HepG2 (cell line): ENCODE measurements around the gene ADPRS.

Source experiments
- ATF7 ChIP-seq, 2 experiments: fragments of 450-650 bp in 1 of 2; sonication (generic) in 1 of 2; formaldehyde crosslinking in 1 of 2; IDR thresholded peaks; 2 replicates each; pipeline versions ENCODE4 v1.4.0 to v1.6.1; 2016 to 2020; ENCODE audit warnings: antibody characterized with exemption in 1 of 2, mild to moderate bottlenecking in 1 of 2, missing genetic modification reagents in 1 of 2
- PCBP1 ChIP-seq: fragments of 200-400 bp; formaldehyde crosslinking; IDR thresholded peaks from 2 replicates; pipeline ENCODE4 v1.6.1; 2017; ENCODE audit warnings: mild to moderate bottlenecking, low read depth, low read length, borderline replicate concordance
- PHB2 ChIP-seq: fragments of 450-650 bp; IDR thresholded peaks from 2 replicates; pipeline ENCODE4 v1.6.1; 2018; ENCODE audit not compliant: partially characterized antibody
- POLR2A ChIP-seq, 2 experiments: IDR thresholded peaks; 2 replicates each; pipeline ENCODE4 v1.6.1; 2011; ENCODE audit warnings: low read depth in 2 of 2, low read length in 2 of 2, mild to moderate bottlenecking in 1 of 2, moderate library complexity in 1 of 2; ENCODE audit not compliant: insufficient read depth in 1 of 2
- REPIN1 ChIP-seq: sonication (generic); formaldehyde crosslinking; IDR thresholded peaks from 2 replicates; pipeline ENCODE4 v1.8.0; 2022; ENCODE audit warnings: missing genetic modification reagents, low read depth, mild to moderate bottlenecking, borderline replicate concordance
- SIN3A ChIP-seq: IDR thresholded peaks from 2 replicates; pipeline ENCODE4 v1.6.1; 2011; ENCODE audit warnings: low read depth, mild to moderate bottlenecking, control low read depth, low read length, borderline replicate concordance
- ZFP37 ChIP-seq: sonication (generic); formaldehyde crosslinking; IDR thresholded peaks from 2 replicates; pipeline ENCODE4 v1.4.0; 2020; ENCODE audit warnings: missing genetic modification reagents, borderline replicate concordance
- ZNF225 ChIP-seq: sonication (generic); formaldehyde crosslinking; IDR thresholded peaks from 2 replicates; pipeline ENCODE4 v1.4.0; 2020; ENCODE audit warnings: mild to moderate bottlenecking, missing genetic modification reagents
- ZNF619 ChIP-seq: sonication (generic); formaldehyde crosslinking; IDR thresholded peaks from 2 replicates; pipeline ENCODE4 v1.4.0; 2020; ENCODE audit warnings: mild to moderate bottlenecking, missing genetic modification reagents
- ZNF709 ChIP-seq: sonication (generic); formaldehyde crosslinking; IDR thresholded peaks from 2 replicates; pipeline ENCODE4 v1.5.0; 2020; ENCODE audit warnings: mild to moderate bottlenecking, missing genetic modification reagents
- TF ChIP-seq, protein P1 (sequence below): sonication (generic); formaldehyde crosslinking; IDR thresholded peaks from 2 replicates; pipeline ENCODE4 v1.5.0; 2020; ENCODE audit warnings: mild to moderate bottlenecking, missing genetic modification reagents, moderate library complexity
- TF ChIP-seq, protein P2 (sequence below), 2 experiments: IDR thresholded peaks; 2 replicates each; pipeline ENCODE4 v1.6.1; 2011 to 2012; ENCODE audit warnings: low read length in 2 of 2, borderline replicate concordance in 1 of 2, low read depth in 1 of 2, mild to moderate bottlenecking in 1 of 2, moderate library complexity in 1 of 2
- TF ChIP-seq, protein P3 (sequence below): sonication (generic); formaldehyde crosslinking; IDR thresholded peaks from 2 replicates; pipeline ENCODE4 v1.4.0; 2020; ENCODE audit warnings: missing genetic modification reagents
- TF ChIP-seq, protein P4 (sequence below): sonication (generic); formaldehyde crosslinking; IDR thresholded peaks from 2 replicates; pipeline ENCODE4 v1.8.0; 2022; ENCODE audit warnings: mild to moderate bottlenecking, missing genetic modification reagents, borderline replicate concordance

DNA sequence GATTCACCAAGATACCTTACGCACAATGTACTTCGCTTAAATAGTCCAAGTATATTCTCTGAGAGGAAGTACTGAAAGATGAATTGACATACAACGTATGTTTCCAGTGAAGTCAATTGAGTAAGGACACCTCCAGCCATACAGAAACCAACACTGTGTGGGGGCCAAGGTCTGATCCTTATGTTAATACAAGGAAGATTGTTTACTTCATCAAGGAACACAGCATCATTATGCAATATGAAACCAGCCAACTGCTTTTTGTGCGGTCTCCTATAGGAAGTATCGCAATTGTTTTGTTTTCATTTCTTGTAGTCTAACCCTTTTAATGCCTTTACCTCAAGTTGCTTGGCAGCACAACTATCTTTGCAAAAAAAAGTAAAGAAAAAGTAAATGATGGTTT, 33.0 kb upstream of the ADPRS start:
- TF ChIP-seq SIN3A (no peak), ZFP37 (CRISPR knock-in tag) (no peak), PHB2 (no peak), POLR2A (IDR thresholded peaks at IDR 0.05; ENCODE audit: insufficient read depth in 1 of 2, low read depth in 2 of 2, low read length in 2 of 2) (no peak), ZNF619 (no peak), ZNF709 (CRISPR knock-in tag) (no peak), ATF7 (IDR thresholded peaks at IDR 0.05) (no peak), ATF7 (CRISPR knock-in tag; IDR thresholded peaks at IDR 0.05) (no peak), PCBP1 (no peak), ZNF225 (CRISPR knock-in tag) (no peak), REPIN1 (CRISPR knock-in tag) (no peak)
- TF ChIP-seq, protein P1, sequence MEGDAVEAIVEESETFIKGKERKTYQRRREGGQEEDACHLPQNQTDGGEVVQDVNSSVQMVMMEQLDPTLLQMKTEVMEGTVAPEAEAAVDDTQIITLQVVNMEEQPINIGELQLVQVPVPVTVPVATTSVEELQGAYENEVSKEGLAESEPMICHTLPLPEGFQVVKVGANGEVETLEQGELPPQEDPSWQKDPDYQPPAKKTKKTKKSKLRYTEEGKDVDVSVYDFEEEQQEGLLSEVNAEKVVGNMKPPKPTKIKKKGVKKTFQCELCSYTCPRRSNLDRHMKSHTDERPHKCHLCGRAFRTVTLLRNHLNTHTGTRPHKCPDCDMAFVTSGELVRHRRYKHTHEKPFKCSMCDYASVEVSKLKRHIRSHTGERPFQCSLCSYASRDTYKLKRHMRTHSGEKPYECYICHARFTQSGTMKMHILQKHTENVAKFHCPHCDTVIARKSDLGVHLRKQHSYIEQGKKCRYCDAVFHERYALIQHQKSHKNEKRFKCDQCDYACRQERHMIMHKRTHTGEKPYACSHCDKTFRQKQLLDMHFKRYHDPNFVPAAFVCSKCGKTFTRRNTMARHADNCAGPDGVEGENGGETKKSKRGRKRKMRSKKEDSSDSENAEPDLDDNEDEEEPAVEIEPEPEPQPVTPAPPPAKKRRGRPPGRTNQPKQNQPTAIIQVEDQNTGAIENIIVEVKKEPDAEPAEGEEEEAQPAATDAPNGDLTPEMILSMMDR (CRISPR knock-in tag): no peak
- TF ChIP-seq, protein P2, sequence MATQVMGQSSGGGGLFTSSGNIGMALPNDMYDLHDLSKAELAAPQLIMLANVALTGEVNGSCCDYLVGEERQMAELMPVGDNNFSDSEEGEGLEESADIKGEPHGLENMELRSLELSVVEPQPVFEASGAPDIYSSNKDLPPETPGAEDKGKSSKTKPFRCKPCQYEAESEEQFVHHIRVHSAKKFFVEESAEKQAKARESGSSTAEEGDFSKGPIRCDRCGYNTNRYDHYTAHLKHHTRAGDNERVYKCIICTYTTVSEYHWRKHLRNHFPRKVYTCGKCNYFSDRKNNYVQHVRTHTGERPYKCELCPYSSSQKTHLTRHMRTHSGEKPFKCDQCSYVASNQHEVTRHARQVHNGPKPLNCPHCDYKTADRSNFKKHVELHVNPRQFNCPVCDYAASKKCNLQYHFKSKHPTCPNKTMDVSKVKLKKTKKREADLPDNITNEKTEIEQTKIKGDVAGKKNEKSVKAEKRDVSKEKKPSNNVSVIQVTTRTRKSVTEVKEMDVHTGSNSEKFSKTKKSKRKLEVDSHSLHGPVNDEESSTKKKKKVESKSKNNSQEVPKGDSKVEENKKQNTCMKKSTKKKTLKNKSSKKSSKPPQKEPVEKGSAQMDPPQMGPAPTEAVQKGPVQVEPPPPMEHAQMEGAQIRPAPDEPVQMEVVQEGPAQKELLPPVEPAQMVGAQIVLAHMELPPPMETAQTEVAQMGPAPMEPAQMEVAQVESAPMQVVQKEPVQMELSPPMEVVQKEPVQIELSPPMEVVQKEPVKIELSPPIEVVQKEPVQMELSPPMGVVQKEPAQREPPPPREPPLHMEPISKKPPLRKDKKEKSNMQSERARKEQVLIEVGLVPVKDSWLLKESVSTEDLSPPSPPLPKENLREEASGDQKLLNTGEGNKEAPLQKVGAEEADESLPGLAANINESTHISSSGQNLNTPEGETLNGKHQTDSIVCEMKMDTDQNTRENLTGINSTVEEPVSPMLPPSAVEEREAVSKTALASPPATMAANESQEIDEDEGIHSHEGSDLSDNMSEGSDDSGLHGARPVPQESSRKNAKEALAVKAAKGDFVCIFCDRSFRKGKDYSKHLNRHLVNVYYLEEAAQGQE (IDR thresholded peaks at IDR 0.05; ENCODE audit: borderline replicate concordance in 1 of 2, low read depth in 1 of 2, low read length in 2 of 2): no peak
- TF ChIP-seq, protein P3, sequence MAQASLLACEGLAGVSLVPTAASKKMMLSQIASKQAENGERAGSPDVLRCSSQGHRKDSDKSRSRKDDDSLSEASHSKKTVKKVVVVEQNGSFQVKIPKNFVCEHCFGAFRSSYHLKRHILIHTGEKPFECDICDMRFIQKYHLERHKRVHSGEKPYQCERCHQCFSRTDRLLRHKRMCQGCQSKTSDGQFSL (CRISPR knock-in tag): no peak
- TF ChIP-seq, protein P4, sequence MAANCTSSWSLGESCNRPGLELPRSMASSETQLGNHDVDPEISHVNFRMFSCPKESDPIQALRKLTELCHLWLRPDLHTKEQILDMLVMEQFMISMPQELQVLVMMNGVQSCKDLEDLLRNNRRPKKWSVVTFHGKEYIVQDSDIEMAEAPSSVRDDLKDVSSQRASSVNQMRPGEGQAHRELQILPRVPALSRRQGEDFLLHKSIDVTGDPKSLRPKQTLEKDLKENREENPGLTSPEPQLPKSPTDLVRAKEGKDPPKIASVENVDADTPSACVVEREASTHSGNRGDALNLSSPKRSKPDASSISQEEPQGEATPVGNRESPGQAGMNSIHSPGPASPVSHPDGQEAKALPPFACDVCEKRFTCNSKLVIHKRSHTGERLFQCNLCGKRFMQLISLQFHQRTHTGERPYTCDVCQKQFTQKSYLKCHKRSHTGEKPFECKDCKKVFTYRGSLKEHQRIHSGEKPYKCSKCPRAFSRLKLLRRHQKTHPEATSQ (CRISPR knock-in tag): no peak
